Mesangial cell (primary cell): Measurements from ENCODE around the gene PCBP1. TPM values are rescaled to one million over a fixed set of nuclear protein-coding genes. Genes with fewer than 3 reads are reported as not detected.

ENCODE experiments used
- total RNA-seq: library from RNA; depleted of rRNA; stranded (reverse); fragments of >200 nt; gene quantifications from 2 replicates; pipeline ENCODE4 v1.2.3, GENCODE V29; 2015

PCBP1 gene
- total RNA-seq = 158 and 175 TPM in 2 replicates

DNA sequence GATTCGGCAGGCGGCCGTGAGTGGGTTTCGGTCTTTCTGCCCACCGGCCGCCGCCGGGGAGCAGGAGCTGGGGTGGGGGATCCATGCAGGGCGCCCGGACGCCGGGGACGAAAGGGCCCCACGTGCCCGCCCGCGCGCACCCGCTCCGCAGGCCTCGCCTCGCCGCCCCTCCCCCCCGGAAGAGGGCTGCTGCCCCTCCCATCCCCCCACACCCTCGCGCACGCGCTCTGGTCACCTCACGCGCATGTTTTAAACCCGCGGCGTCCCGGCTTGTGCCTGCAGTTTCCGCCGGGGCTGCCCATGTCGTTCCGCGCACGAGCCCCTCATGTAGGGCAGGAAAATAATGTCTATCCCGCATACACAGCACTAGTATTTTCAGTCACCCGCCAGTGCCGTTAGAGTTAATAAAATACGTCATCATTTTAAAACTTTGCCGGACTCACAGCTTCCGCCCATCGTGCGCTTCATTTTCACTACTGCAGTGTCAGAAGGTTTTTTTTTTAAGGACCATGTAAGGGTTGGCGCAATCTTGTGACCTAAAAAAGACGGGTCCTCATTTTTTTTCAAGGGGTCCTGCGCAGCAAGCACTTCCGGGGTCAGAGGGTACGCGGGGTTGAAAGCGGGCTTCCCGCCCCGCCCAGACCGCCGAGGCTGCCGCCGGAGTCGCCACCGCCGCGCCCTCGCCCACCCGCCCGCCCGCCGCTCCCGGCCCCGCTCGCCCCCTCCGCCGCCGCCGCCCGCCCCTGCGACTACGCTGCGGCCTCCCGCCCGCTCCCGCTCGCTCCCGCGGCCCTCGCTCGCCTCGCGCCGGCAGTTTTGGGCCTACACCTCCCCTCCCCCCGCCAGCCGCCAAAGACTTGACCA lies at the start of gene PCBP1:
Gene PCBP1 (plus strand): TSS at position 640 of the 864 bp plus-strand sequence. CDS start 267 bp downstream, outside the sequence.

Other genes starting within 250 kb of the PCBP1 start
- gene SNRNP27, start 193.5 kb upstream of the PCBP1 start, total RNA-seq = 13.2 and 35.8 TPM in 2 replicates
- 1.3 and 3.4 TPM in 2 replicates for gene MXD1, start 172.4 kb upstream of the PCBP1 start, total RNA-seq
- gene ASPRV1, start 125.8 kb upstream of the PCBP1 start, total RNA-seq = 0.16 TPM in 1 of 2 replicates, not detected in the other
- gene C2orf42, start 103.5 kb downstream of the PCBP1 start, total RNA-seq = 5.4 and 8.2 TPM in 2 replicates
- 44.3 and 46.0 TPM in 2 replicates for gene TIA1, start 161.2 kb downstream of the PCBP1 start, total RNA-seq
- gene PCYOX1, start 170.7 kb downstream of the PCBP1 start, total RNA-seq = 19.7 and 34.4 TPM in 2 replicates
- 67.7 and 154 TPM in 2 replicates for gene SNRPG, start 206.3 kb downstream of the PCBP1 start, total RNA-seq
- 18.8 and 32.6 TPM in 2 replicates for gene FAM136A, start 214.6 kb downstream of the PCBP1 start, total RNA-seq